Measurements from ENCODE around the gene SMIM23.

DNA sequence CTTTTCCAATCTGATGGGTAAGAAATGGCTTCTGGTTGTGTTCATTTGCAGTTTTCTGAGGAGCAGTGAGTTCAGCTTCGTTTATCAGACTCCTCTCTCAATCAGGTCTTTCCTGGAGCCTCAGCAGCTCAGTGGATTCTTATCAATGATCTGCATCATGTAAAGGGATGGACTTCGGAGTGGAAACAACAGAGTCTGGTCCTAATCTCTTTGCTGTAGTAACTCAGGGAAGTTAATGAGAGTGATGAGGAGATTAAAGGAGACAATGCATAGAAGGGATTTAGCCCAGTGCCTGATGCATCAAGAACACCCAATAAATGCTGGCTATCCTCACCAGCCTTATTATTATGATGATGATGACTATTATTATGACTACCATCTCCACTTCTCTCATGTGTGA lies 47.2 kb downstream of the SMIM23 start:
- TF ChIP-seq, protein P1, sequence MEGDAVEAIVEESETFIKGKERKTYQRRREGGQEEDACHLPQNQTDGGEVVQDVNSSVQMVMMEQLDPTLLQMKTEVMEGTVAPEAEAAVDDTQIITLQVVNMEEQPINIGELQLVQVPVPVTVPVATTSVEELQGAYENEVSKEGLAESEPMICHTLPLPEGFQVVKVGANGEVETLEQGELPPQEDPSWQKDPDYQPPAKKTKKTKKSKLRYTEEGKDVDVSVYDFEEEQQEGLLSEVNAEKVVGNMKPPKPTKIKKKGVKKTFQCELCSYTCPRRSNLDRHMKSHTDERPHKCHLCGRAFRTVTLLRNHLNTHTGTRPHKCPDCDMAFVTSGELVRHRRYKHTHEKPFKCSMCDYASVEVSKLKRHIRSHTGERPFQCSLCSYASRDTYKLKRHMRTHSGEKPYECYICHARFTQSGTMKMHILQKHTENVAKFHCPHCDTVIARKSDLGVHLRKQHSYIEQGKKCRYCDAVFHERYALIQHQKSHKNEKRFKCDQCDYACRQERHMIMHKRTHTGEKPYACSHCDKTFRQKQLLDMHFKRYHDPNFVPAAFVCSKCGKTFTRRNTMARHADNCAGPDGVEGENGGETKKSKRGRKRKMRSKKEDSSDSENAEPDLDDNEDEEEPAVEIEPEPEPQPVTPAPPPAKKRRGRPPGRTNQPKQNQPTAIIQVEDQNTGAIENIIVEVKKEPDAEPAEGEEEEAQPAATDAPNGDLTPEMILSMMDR (IDR thresholded peaks at IDR 0.05; ENCODE audit: insufficient read depth, low read length) = no peak
- TF ChIP-seq, protein P2, sequence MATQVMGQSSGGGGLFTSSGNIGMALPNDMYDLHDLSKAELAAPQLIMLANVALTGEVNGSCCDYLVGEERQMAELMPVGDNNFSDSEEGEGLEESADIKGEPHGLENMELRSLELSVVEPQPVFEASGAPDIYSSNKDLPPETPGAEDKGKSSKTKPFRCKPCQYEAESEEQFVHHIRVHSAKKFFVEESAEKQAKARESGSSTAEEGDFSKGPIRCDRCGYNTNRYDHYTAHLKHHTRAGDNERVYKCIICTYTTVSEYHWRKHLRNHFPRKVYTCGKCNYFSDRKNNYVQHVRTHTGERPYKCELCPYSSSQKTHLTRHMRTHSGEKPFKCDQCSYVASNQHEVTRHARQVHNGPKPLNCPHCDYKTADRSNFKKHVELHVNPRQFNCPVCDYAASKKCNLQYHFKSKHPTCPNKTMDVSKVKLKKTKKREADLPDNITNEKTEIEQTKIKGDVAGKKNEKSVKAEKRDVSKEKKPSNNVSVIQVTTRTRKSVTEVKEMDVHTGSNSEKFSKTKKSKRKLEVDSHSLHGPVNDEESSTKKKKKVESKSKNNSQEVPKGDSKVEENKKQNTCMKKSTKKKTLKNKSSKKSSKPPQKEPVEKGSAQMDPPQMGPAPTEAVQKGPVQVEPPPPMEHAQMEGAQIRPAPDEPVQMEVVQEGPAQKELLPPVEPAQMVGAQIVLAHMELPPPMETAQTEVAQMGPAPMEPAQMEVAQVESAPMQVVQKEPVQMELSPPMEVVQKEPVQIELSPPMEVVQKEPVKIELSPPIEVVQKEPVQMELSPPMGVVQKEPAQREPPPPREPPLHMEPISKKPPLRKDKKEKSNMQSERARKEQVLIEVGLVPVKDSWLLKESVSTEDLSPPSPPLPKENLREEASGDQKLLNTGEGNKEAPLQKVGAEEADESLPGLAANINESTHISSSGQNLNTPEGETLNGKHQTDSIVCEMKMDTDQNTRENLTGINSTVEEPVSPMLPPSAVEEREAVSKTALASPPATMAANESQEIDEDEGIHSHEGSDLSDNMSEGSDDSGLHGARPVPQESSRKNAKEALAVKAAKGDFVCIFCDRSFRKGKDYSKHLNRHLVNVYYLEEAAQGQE (IDR thresholded peaks at IDR 0.05; ENCODE audit: insufficient replicate concordance, low read depth) = no peak

Measured in HL-60 (cell line).